GM12891 (cell line): ENCODE data around the gene CREB3L1.
"Not testable (repeated sequence)": the region's sequence is repeated elsewhere in the genome, so short reads cannot be mapped to it uniquely, and the experiment has no call there.

Experiments used
- DNase-seq: peaks from one replicate; pipeline ENCODE4 v3.0.0; 2011; ENCODE audit warnings: low spot score; ENCODE audit not compliant: insufficient read length
- FAIRE-seq: peaks from 2 replicates; lab custom pipeline; 2011; peaks lifted over from hg19 to GRCh38; lab: Jason Lieb, UNC
- PAX5 ChIP-seq: IDR thresholded peaks from 2 replicates; pipeline ENCODE4 v1.6.1; 2011; ENCODE audit warnings: low read length, moderate library complexity, mild to moderate bottlenecking; ENCODE audit not compliant: insufficient read depth, severe bottlenecking
- POLR2A ChIP-seq: IDR thresholded peaks from 2 replicates; pipeline ENCODE4 v1.6.1; 2011; ENCODE audit warnings: low read depth, low read length, control low read depth
- POLR2AphosphoS5 ChIP-seq: IDR thresholded peaks from 2 replicates; pipeline ENCODE4 v1.6.1; 2011; ENCODE audit warnings: low read depth, low read length, control low read depth
- POU2F2 ChIP-seq: IDR thresholded peaks from 2 replicates; pipeline ENCODE4 v1.6.1; 2011; ENCODE audit warnings: low read depth, mild to moderate bottlenecking, control low read depth, low read length, moderate library complexity
- SPI1 ChIP-seq: IDR thresholded peaks from 2 replicates; pipeline ENCODE4 v1.6.1; 2011; ENCODE audit warnings: low read depth, low read length, control low read depth
- TAF1 ChIP-seq: IDR thresholded peaks from 2 replicates; pipeline ENCODE4 v1.6.1; 2011; ENCODE audit warnings: low read depth, low read length, control low read depth

CREB3L1 gene

DNA sequence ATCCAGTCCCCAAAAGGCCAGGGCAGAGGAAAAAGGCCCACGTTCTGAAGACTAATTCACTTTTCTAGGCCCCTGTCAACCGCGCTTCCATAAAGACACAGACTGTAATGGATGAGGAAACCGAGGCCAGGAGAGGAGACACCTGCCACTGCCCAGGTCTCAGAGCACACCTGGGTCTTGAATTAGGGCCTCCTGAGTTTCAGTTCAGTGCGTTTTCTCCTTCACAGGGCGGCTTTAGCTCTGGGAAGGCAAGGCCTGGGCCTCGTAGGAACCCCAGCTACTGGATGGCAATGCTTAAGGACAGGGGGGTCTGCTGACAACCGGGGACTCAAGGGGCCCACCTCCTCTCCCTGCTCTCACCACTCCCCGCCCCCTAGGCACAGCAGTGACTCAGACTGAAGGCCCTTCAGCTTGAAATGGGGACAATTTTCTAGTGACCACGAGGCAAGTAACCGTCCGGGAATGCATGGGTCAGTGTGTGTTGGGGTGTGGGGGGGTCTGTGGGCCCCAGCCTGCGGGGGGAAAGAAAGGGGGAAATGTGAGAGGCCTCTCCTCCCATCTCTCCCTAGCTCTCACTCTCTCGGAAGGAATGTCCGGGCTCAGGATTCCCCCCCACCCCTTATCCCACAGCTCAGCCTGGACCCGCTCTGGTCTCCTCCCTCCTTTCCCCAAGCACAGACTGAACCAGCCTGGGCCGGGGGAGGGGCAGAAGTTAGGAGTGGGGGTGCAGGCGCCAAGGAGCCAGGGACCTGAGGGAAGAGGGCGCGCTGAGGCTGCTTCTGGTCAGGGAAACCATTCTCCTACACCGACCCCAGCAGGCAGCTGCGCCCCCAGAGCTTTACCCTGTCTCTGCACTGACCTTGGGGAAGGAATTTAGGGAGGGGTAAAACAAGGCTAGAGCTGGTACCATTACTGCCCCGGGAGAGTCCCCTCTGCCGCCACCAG, 17.2 kb downstream of the CREB3L1 start:
- no peak for TF ChIP-seq PAX5
- TF ChIP-seq POLR2A, result no peak
- no peak for TF ChIP-seq TAF1
- TF ChIP-seq POLR2AphosphoS5, result no peak
- TF ChIP-seq POU2F2, result no peak
- TF ChIP-seq SPI1, result no peak
- FAIRE-seq (no peak), DNase-seq (no peak)

DNA sequence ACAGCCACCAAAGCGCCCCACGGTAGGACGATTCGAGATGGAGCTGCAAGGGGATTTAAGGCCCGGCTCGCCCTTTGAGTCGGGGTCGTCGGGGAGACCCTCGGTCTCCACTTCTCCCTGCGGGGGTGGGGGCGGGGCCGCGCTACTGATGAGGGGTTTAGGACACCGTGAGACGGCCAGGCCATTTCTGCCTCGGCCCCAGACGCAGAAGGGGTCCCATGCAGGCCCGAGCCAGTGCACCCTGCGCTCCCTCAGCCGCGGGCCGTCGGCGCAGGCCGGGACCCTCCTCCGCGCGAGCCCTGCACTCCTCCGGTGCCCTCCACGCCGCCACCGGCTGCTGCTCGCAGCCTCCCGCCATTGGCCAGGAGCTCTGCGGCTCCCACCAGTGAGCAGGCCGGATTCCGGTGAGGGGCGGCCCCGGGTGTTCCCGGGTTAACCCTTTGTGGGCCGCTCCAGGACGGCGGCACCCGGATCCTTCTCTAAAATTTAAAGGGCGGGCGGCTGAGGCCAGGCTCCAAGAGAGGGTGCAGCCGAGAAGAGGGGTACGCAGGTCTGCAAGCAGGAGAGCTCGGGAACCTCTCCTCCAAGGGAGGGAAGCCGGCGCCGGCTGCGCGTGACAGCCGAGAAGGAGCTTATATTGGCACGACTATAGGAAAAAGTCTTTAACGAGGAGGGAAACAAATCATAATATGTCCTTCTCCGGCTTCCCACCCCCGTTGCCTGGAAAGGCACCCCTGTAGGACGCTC, 18.0 kb downstream of the CREB3L1 start:
- DNase-seq (peak; percentile 92), FAIRE-seq (no peak)
- TF ChIP-seq PAX5 (no peak), TAF1 (no peak), POLR2AphosphoS5 (no peak), SPI1 (no peak), POLR2A (no peak)

GRCh38 chr11:46296059-46296527, 18.6 kb downstream of the CREB3L1 start:
- no peak for TF ChIP-seq TAF1
- no peak for TF ChIP-seq POLR2AphosphoS5
- TF ChIP-seq POU2F2, result no peak
- TF ChIP-seq PAX5, result no peak
- TF ChIP-seq POLR2A, result no peak
- TF ChIP-seq SPI1, result no peak
- no peak for DNase-seq
- no peak for FAIRE-seq

- no peak for DNase-seq
- no peak for TF ChIP-seq POLR2AphosphoS5
- no peak for TF ChIP-seq PAX5
- no peak for TF ChIP-seq POLR2A
- TF ChIP-seq SPI1, result no peak
- no peak for TF ChIP-seq POU2F2
- no peak for TF ChIP-seq TAF1
- FAIRE-seq, result no peak
These were observed 19.3 kb downstream of the CREB3L1 start for GRCh38 chr11:46296528-46297448.

- FAIRE-seq (no peak), DNase-seq (no peak)
- no peak for TF ChIP-seq POLR2AphosphoS5
- no peak for TF ChIP-seq POLR2A
- no peak for TF ChIP-seq POU2F2
- no peak for TF ChIP-seq SPI1
- TF ChIP-seq TAF1, result no peak
- TF ChIP-seq PAX5, result no peak
These were observed 21.4 kb downstream of the CREB3L1 start for GRCh38 chr11:46298699-46299433.

GRCh38 chr11:46299451-46299961, 22.0 kb downstream of the CREB3L1 start:
- DNase-seq, result no peak
- no peak for TF ChIP-seq PAX5
- TF ChIP-seq POLR2AphosphoS5, result no peak
- no peak for TF ChIP-seq POU2F2
- TF ChIP-seq SPI1, result no peak
- TF ChIP-seq POLR2A, result no peak
- no peak for TF ChIP-seq TAF1
- FAIRE-seq, result no peak

GRCh38 chr11:46300270-46300669, 22.8 kb downstream of the CREB3L1 start:
- no peak for TF ChIP-seq POU2F2
- FAIRE-seq (no peak), DNase-seq (no peak)

GRCh38 chr11:46302866-46303265, 25.4 kb downstream of the CREB3L1 start:
- TF ChIP-seq SPI1, result peak; percentile 91
- no peak for TF ChIP-seq POLR2AphosphoS5
- DNase-seq, result peak; percentile 60
- FAIRE-seq, result peak; percentile 65

GRCh38 chr11:46304036-46304435, 26.6 kb downstream of the CREB3L1 start:
- DNase-seq, FAIRE-seq: not testable (repeated sequence)
